HL-60 (cell line): ENCODE measurements around the gene CCN2.

ENCODE experiments used
- DNase-seq, 2 experiments: peaks; one replicate each; pipeline ENCODE4 v3.0.0-alpha.2; 2010 to 2020; ENCODE audit warnings: low read depth in 1 of 2, low spot score in 1 of 2
- H3K27ac ChIP-seq: fragments of 250-450 bp; sonication (Bioruptor Pico); replicated peaks from 2 replicates; pipeline ENCODE4 v1.5.1; 2020; ENCODE audit warnings: mild to moderate bottlenecking, moderate library complexity
- H3K27me3 ChIP-seq: fragments of 250-450 bp; sonication (Bioruptor Pico); 2 replicates; pipeline ENCODE4 v1.5.1; 2021; ENCODE audit warnings: mild to moderate bottlenecking, moderate library complexity; ENCODE audit not compliant: insufficient read depth, poor library complexity, severe bottlenecking
- H3K4me3 ChIP-seq: replicated peaks from 2 replicates; pipeline ENCODE4 v1.5.1; 2011; ENCODE audit warnings: mild to moderate bottlenecking, control low read depth, low read length; ENCODE audit not compliant: insufficient read depth
- CTCF ChIP-seq: IDR thresholded peaks from one replicate; pipeline ENCODE4 v1.5.1; 2011; ENCODE audit warnings: low read length, control low read depth, inconsistent platforms; ENCODE audit not compliant: insufficient read depth
- GABPA ChIP-seq: IDR thresholded peaks from 2 replicates; pipeline ENCODE4 v1.6.1; 2012; ENCODE audit warnings: low read depth
- POLR2AphosphoS5 ChIP-seq: IDR thresholded peaks from 2 replicates; pipeline ENCODE4 v1.6.1; 2012; ENCODE audit warnings: low read depth
- REST ChIP-seq: IDR thresholded peaks from 2 replicates; pipeline ENCODE4 v1.6.1; 2012; ENCODE audit warnings: low read depth; ENCODE audit not compliant: insufficient replicate concordance
- SPI1 ChIP-seq: IDR thresholded peaks from 2 replicates; pipeline ENCODE4 v1.6.1; 2012; ENCODE audit warnings: low read depth, mild to moderate bottlenecking, borderline replicate concordance

The CCN2 gene

DNA sequence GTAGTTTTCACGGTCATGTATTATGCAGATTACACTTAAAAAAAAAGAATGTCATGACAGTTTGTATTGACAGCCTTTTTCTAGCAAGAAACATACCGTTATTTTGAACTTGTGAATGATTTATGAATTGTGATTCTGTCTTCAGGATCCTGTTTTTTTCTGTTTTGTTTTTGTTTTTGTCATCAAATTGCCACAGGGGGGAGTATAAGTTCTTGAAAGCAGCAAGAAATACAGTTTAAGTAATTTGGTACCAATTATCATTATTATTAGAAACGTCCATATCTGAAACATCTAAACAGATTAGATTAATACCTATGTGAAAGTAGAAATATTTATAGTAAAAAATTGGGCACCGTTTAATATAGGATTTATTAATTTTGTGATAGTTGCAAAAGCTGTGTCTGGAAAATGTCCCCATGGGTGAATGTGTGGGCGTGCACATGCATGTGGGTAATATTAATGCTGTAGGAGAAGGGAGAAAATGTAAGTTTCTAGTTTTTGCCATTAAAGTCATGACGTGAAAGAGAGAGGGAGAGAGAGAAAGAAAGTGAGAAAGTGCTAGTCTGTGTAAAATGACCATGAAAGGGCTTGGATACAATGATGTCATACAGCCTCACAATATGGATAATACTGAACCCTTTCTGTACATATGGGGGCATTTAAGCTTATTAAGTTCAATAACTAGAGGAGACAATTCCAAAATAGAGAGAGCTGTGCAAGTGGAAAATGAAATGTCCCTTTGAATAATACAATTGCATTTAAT is 9.4 kb upstream of the CCN2 start:
- TF ChIP-seq CTCF (no peak), POLR2AphosphoS5 (no peak), REST (no peak), SPI1 (no peak), GABPA (no peak)
- Histone ChIP-seq H3K27me3 (no peaks in the 10 kb centered on the region), H3K27ac (no peak overlapping the region), H3K4me3 (no peak overlapping the region)
- DNase-seq = no peak

DNA sequence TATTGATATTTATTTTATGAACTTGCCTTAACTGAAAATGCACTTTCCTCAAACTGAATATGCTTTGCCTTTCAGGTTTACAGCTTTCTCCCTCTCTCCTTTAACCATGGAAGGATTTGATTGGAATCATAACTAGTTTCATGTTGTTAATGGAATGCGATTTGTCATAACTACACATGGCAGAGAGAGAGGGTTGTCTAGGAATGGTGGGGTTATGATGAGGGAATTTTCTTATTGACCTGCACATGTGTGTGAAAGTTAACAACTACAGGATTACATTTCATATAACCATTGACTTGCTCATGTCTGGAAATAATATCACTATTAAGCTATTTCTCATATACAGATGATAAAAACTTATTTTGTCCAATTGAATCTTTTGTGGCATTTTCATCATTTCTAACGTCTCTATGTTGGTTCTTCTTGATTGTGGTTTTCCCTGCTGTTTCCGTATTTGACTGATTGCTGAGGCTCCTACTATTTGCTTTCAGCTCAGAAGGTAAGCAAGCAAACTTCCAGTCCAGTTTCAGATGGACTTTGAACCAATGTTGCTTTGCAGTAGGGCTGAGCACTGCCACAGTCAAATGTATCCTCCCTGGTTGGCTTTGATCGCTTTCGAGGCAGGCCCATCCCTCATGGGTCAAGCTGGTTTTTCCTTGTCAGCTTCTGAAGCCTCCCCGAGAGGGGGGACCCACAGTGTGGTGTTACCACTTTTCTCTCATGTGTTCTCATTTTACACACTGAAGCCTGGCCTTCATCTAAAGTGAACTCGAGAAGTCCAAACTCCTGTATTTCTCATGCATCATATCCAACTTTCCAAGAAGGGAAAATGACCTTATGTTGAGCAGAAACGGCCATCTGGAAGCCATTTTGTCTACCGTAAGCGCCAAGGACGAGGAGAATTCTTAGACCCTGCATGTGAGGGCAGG is 7.6 kb upstream of the CCN2 start:
- peaks cover 6% of the 10 kb centered on the region for H3K27me3 ChIP-seq
- DNase-seq = no peak
- TF ChIP-seq REST (no peak), CTCF (no peak), GABPA (no peak), SPI1 (no peak)
- no peak overlapping the region for H3K27ac ChIP-seq
- no peak overlapping the region for H3K4me3 ChIP-seq

DNA sequence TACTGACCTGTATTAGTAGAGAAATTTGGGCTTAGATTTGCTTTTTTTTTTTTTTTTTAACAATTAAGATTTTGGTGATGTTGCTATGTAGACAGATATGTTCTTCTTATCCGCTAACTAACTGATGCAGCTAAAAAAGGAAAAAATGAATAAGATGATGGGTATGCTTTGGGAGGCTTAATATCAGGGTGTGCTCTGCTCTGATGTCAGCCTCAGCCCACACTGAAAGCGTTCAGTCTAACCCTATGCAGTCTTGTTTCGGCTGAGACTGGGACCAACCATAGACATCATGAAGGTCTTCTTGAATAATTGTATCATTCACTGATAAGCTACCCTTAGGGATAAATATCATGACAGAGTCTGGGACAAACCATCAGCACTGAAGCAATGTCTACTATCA is 6.9 kb upstream of the CCN2 start:
- H3K4me3 ChIP-seq = no peak overlapping the region
- peaks cover 6% of the 10 kb centered on the region for H3K27me3 ChIP-seq
- DNase-seq = no peak
- no peak overlapping the region for H3K27ac ChIP-seq
- TF ChIP-seq REST (no peak), SPI1 (no peak), CTCF (no peak), GABPA (no peak), POLR2AphosphoS5 (no peak)
